Sigmoid colon (tissue), 3 donors: ENCODE measurements around the gene GPR63.

Experiments
- CTCF ChIP-seq, 4 experiments: fragments of 450-650 bp in 3 of 4; fragments of 200-600 bp in 1 of 4; IDR thresholded peaks; one replicate each; pipeline ENCODE4 v1.5.1; 2016 to 2019; ENCODE audit warnings: antibody characterized with exemption in 4 of 4, mild to moderate bottlenecking in 3 of 4, moderate library complexity in 2 of 4
- POLR2A ChIP-seq, 2 donors: fragments of 450-650 bp; IDR thresholded peaks; one replicate each; pipeline ENCODE4 v1.6.1; 2016; ENCODE audit warnings: antibody characterized with exemption in 2 of 2, mild to moderate bottlenecking in 2 of 2, moderate library complexity in 2 of 2

GRCh38 chr6:96853083-96853482 is 15.8 kb upstream of the GPR63 start:
- TF ChIP-seq CTCF (IDR thresholded peaks at IDR 0.05) (no peak), POLR2A (IDR thresholded peaks at IDR 0.05) (no peak)
